ENCODE data around the gene GAA.

Gene GAA

GRCh38 chr17:80101011-80101945 lies at the start of gene GAA:
GAA (plus strand) TSS chr17:80101581; CDS start chr17:80104587, 3,006 bp downstream.
- DNase-seq (ENCODE audit: insufficient read length, low spot score), result peak; percentile 94
- peak; percentile 84 for FAIRE-seq

- FAIRE-seq (no peak), DNase-seq (ENCODE audit: insufficient read length, low spot score) (no peak)
Observed at GRCh38 chr17:80051681-80052080, 49.7 kb upstream of the GAA start.

DNA sequence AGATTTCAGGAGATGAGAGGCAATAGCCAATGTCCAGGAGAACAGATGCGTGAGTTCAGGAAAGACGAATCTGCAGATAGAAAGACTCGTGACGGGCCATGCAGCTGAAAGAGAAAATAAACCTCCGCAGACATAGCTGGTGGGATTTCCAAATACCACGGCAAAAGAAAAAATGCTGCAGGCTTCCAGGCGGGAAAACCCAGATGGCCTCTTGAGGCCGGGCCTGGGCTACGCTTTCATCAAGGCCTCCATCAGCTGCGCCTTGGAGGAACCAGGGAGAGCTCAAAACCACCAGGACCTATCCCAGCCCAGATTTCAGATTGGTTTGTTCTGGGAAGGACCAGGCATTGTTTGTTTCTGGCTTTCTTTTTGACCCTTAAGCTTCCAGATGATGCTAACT lies 48.3 kb upstream of the GAA start:
- DNase-seq (ENCODE audit: insufficient read length, low spot score) (no peak), FAIRE-seq (no peak)

- DNase-seq (ENCODE audit: insufficient read length, low spot score), result no peak
- no peak for FAIRE-seq
Observed at GRCh38 chr17:80055597-80055996, 45.8 kb upstream of the GAA start.

DNA sequence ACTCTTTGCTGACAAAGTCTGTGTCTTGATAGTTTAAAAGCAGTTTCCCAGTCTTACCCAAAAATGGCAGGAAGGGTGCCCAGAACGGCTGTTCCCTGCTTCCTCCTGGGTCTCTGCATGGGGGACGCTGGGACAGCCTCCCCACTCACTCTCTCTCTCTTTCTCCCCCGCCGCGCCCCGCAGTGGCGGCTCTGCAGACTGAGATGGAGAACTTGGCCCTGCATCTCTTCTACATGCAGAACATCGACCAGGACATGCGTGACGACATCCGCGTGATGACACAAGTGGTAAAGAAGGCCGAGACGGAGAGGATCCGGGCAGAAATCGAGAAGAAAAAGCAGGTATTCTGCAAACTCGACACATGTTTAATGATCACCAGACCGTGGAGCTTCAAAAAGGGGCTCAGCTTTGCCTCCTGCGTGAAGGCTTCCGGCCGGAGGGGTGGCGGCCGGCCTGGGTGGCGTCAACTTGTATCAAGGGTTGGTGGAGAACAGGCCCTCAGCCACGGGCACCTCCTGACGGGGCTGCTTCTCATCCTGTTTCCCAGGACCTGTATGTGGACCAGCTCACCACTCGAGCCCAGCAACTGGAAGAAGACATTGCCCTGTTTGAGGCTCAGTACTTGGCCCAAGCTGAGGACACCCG lies 42.9 kb upstream of the GAA start:
- no peak for DNase-seq (ENCODE audit: insufficient read length, low spot score)
- no peak for FAIRE-seq

DNA sequence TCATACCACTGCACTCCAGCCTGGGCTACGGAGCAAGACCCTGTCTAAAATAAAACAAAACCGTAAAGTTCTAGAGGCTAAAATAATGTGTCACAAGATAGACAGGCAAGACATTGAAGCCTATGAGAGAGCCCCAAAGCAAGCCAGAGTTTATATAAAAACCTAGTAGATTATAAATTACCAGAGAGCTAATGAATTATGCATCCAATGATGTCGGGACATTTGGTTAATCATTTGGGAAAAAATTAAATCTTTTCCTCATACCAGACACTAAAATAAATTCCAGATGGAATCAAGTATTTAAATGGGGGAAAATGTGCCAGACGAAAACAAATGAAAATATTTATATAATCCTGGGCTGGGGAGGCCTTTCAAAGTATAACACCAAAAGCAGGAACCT lies 40.7 kb upstream of the GAA start:
- no peak for FAIRE-seq
- no peak for DNase-seq (ENCODE audit: insufficient read length, low spot score)

- FAIRE-seq (no peak), DNase-seq (ENCODE audit: insufficient read length, low spot score) (no peak)
Observed at GRCh38 chr17:80061421-80061820, 40.0 kb upstream of the GAA start.

- FAIRE-seq, result peak; percentile 23
- peak; percentile 55 for DNase-seq (ENCODE audit: insufficient read length, low spot score)
Observed at GRCh38 chr17:80063830-80064585, 37.4 kb upstream of the GAA start.

- FAIRE-seq (no peak), DNase-seq (ENCODE audit: insufficient read length, low spot score) (no peak)
Observed at GRCh38 chr17:80064696-80065095, 36.7 kb upstream of the GAA start.

GRCh38 chr17:80065478-80066170 lies 35.8 kb upstream of the GAA start:
- FAIRE-seq (no peak), DNase-seq (ENCODE audit: insufficient read length, low spot score) (no peak)

- DNase-seq (ENCODE audit: insufficient read length, low spot score) (no peak), FAIRE-seq (no peak)
Observed at GRCh38 chr17:80067393-80067986, 33.9 kb upstream of the GAA start.

DNA sequence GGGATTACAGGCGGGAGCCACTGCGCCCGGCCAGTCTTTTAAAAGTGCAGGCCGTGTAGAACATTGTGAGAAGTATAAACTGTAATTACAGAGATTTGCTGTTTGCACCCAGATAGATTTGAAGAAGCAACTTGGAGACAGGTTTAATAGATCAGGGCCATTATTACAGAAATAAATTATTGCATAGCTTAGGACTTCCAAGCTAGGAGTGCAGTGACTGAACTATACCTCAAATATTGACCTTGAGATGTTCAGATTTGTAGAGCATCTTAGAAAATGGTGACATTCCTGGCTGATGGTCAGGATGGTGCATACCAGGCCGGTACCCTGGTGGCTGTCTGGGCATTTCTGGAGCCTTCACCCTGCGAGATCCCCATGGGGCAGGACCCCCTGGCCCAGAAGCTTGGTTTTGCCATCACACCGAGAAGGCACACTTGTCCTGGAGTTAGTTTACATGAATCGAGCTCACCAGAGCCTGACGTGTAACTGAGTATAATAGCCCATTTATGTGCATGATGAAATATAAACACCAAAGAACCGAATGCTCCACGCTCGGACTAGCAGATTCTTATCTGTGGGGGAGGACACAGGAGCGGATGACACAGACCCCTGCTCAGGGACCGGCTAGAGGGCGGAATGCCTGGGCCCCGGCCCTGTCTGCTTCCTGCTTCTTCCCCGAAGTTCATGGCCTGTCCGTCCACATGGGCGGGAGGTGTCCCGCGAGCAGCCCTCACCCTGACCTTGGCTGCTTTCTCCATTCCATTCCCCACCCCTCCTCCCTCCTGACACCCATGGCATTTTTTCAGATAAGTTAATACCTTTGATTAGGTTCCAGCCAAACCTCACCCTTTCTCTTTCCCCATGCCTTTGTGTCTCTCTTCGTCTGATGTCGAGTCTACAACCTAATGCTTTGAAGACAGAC lies 32.8 kb upstream of the GAA start:
- DNase-seq (ENCODE audit: insufficient read length, low spot score) (no peak), FAIRE-seq (no peak)

DNA sequence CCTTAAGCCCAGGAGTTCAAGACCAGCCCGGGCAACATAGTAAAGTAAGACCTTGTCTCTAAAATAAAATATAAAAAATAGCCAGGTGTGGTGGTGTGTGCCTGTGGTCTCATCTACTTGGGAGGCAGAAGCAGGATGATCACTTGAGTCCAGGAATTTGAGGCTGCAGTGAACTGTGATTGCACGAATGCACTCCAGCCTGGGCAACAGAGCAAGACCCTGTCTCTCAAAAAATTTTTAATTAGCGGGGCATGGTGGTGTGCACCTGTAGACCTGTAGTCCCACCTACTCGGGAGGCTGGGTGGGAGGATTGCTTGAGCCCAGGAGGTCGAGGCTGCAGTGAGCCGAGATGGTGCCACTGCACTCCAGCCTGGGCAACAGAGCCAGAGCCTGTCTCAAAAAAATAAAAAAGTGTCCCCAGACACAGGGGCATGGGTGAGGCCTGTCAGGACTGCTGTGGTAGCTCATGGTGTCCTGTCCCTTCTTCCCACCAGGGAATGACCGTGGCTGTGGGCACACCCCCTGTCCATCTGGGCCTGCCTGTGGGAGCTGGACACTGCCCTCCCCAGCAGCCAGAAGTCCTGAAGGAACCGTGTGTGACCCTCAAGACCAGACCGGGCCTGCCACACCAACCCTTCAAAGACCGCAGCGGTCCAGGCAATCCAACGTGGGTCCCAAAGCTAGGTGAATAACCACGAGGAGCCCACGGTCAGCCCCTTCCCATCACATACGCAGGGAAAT lies 30.8 kb upstream of the GAA start:
- no peak for DNase-seq (ENCODE audit: insufficient read length, low spot score)
- no peak for FAIRE-seq

DNA sequence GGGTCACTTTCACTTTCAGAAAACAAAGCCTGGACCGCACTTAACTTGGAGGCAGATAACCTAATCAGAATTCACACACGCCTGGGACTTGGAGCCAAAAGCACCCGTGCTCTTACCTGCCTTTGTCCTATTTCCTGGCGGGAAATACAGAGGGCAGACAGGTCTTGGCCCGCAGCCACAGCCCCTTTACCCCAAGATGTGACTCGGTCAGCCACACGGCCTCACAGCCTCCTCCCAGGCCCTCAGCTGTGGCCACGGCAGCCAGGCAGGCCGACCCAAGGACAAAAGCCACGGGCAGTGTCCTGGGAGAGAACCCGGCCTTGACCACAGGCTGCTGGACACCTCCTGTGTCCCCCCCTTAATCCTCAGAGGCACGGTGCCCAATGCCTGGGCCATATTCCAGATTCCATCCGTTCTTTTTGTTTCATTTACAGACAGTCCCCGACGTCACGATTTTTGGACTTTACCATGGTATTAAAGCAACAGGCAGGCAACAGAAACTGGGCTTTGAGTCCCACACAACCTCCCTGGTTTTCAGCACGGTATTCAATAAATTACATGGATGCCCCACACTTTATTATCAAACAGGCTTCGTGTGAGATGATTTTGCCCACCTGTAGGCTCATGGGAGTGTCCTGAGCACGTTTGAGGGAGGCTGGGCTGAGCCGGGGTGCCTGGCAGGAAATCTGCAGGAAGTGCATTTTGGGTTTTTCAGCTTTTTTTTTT lies 30.1 kb upstream of the GAA start:
- FAIRE-seq (no peak), DNase-seq (ENCODE audit: insufficient read length, low spot score) (no peak)

- FAIRE-seq (no peak), DNase-seq (ENCODE audit: insufficient read length, low spot score) (no peak)
Observed at GRCh38 chr17:80072410-80072809, 29.0 kb upstream of the GAA start.

DNA sequence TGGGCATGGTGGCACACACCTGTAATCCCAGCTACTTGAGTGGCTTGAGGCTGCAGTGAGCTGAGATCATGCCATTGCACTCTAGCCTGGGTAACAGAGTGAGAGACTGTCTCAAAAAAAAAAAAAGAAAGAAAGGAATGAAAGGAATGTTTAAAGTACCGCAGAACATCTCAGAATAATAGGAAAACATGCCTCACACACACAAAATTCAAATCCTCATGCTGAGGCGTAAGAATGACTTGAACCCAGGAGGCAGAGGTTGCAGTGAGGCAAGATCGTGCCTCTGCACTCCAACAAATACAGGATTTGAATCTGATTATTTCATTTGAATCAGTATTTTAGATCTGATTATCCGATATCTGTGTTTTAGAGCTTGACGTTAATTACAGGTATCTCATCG lies 21.3 kb upstream of the GAA start:
- FAIRE-seq (no peak), DNase-seq (ENCODE audit: insufficient read length, low spot score) (no peak)

DNA sequence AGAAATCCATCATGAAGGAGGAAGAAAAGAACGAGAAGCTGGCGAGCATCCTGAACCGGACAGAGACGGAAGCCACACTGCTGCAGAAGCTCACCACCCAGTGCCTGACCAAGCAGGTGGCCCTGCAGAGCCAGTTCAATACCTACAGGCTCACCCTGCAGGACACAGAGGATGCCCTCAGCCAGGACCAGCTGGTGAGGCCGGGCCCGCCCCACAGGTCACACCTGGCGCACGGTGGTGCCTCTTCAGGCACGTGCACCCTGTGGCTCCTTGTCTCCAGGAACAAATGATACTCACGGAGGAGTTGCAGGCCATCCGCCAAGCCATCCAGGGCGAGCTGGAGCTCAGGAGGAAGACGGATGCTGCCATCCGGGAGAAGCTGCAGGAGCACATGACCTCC lies 19.8 kb upstream of the GAA start:
- DNase-seq (ENCODE audit: insufficient read length, low spot score), result no peak
- no peak for FAIRE-seq
